Dermis microvascular lymphatic vessel endothelial cell (primary cell): ENCODE data around the gene ANKRD11. TPM values are rescaled to one million over a fixed set of nuclear protein-coding genes. Genes with fewer than 3 reads are reported as not detected.
"Not testable (repeated sequence)": the region's sequence is repeated elsewhere in the genome, so short reads cannot be mapped to it uniquely, and the experiment has no call there.

ENCODE experiments used
- DNase-seq, 2 donors: peaks; one replicate each; pipeline versions ENCODE4 v3.0.0 to v3.0.0-alpha.2; 2010; ENCODE audit warnings: low read depth in 2 of 2
- total RNA-seq: library from RNA; depleted of rRNA; stranded (reverse); fragments of >200 nt; gene quantifications from 2 replicates; pipeline ENCODE4 v1.2.1, GENCODE V29; 2014

Gene ANKRD11
- total RNA-seq, 1 donor from 2014 or later = 33.1 TPM

DNA sequence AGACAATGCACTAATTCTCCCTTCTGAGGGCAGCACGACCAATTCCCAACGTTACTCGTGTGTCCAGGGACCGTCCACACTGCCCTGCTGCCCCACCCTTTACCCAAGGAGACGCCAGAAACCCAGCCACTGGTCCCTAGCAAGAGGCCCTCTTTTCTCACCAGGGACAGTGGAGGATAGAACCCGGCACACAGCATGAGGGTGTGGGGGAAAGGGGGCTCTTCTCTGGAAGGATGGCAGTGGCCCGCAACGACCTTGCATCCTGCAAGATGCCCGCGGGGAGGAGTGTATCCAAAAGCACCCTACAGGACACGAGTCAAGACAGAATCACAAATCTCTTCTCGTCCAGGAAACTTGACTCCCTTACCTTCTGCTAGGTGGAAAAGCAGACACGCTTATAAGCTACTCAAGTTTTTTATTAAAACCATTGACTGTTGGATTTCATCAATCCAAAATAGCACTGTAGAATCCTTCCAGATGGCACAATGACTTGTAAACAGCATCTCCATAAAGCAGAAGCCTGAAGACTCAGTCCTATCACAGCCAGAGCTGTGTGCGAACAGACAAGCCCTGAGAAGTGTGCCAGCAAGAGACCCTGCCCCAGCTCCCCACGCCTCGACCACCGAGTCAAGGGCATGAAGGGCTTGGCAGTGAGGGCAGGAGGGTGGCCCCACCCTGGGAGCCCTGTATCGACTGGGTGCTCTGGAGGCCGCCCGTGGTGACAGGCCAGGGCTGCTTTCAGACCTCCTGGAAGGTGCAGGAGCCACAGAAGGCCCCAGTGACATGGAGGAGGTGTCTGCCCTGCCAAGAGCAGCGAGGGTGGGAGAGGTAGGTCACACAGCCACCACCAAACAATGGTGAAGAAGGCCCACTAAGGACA, 103.8 kb downstream of the ANKRD11 start:
- no peak for DNase-seq

DNA sequence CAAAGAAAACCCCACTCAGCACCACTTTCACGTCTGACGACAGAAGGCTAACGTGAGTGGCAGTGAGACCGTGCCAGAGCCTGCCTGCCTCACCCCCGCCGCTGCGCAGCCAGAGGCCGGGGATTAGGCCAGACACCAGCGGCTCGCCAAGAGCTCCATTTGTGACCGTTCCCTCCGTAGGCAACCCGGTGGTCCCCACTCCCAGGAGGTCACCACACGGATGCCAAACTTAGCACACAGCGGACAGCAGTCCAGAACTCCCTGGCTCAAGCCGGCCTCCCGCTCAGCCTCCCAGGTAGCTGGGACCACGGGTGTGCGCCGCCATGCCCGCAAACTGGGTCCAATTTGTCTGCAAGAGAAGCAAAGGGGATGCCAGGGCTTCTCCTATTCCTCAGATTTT, 104.6 kb downstream of the ANKRD11 start:
- DNase-seq = no peak

DNA sequence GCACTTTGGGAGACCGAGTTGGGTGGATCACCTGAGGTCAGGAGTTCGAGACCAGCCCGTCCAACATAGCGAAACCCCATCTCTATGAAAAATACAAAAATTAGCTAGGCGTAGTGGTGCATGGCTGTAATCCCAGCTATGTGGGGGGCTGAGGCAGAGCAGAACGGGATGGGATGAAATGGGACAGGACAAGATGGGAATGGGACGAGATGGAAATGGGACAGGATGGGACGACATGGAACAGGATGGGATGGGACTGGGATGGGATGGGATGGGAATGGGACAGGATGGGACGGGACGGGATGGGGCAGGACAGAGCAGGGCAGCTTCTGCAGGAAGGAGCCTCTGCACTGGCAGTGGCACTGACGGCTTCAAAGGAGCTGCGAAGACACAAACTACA, 106.1 kb downstream of the ANKRD11 start:
- DNase-seq = no peak

GRCh38 chr16:89383095-89384003, 107.0 kb downstream of the ANKRD11 start:
- DNase-seq = peak in 1 of 2 donors; percentile 61

- not testable (repeated sequence) for DNase-seq
Measured at GRCh38 chr16:89382555-89382954, 107.8 kb downstream of the ANKRD11 start.

- DNase-seq = no peak
Measured at GRCh38 chr16:89381788-89382187, 108.6 kb downstream of the ANKRD11 start.

- DNase-seq = no peak
Measured at GRCh38 chr16:89380681-89381080, 109.7 kb downstream of the ANKRD11 start.

GRCh38 chr16:89378947-89379771, 111.2 kb downstream of the ANKRD11 start:
- no peak for DNase-seq

DNA sequence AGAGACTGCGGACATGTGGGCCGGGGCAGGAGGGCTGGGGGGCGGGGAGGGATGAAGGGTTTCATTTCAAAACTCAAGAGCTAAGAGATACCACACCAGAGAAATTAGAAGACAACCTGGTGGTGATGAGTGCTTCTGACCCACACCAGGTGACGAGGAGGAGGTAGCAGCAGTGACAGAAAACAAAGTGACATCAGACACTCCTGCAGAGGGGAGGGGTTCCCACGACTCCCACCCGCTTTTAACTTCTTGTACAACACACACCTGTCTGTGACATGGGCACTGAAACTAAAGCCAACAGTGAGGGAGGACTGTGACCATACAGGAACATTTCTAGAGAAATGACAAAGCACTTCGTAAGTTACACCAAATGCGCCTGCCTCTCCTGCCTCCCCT, 112.9 kb downstream of the ANKRD11 start:
- DNase-seq = no peak

- DNase-seq = no peak
Measured at GRCh38 chr16:89376812-89377452, 113.4 kb downstream of the ANKRD11 start.

GRCh38 chr16:89375686-89376085, 114.7 kb downstream of the ANKRD11 start:
- no peak for DNase-seq

- no peak for DNase-seq
Measured at GRCh38 chr16:89375021-89375420, 115.3 kb downstream of the ANKRD11 start.

DNA sequence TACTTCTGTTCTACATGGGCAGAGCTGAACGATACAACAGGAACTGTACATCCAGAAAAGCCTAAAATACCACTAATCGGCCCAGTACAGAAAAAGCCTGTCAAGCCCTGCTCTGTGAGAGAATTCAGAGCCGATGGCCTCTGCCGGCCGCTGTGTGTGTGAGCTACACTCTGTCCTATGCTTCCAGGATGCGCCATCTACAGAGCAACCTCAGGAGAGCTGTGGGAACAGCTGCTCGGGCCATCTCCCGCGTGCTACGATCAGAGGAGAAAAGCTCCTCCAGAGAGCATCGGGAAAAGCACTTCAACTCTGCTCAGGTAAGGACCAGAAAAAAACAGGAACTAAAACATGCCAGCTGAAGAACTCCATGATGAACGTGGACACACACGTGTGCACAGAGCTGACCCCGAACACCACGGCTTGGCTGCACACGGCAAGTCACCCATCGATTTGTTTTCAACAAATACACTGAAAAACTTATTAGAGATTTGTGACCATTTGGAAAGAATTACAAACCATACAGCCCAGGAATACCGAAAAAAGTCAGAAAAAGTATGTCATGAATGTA, 115.9 kb downstream of the ANKRD11 start:
- peak in 1 of 2 donors; percentile 29 for DNase-seq

DNA sequence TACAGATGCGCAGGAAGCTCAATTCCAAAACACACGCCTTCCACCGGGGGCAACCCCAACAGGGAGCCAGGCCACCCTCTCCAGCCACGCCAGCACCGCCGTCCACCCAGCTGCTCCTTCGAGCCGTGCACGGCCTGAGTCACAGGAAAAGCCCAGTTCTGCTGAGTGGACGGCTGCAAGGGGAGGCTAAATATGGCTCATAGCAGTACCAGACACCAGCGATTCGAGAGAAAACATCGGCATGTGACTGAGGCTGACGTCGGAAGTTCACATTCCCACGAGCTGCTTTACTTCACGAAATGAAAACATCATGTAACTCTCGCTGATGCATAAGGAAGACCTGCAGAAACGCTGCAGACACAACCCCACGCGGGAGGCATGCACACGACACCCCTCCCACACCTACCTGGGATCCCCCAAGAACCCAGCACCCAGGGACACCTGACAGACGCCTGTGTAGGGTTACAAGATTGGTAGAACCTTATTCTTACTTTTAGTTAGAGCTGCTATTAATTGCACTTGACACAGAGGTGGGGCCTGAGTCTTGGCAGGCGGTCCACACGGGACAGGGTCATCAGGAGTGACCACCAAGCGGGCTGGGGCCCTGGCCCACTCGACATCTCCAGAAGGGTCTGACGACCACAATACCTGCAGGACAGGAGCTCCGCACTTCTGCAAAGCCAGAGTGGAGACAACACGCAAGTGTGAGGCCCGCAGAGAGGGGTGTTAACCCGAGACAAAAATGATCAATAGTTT, 116.8 kb downstream of the ANKRD11 start:
- DNase-seq = peak; percentile 56 to 95

- DNase-seq = no peak
Measured at GRCh38 chr16:89371968-89372634, 118.3 kb downstream of the ANKRD11 start.

- no peak for DNase-seq
Measured at GRCh38 chr16:89371386-89371785, 119.0 kb downstream of the ANKRD11 start.

GRCh38 chr16:89370601-89371000, 119.8 kb downstream of the ANKRD11 start:
- no peak for DNase-seq

DNA sequence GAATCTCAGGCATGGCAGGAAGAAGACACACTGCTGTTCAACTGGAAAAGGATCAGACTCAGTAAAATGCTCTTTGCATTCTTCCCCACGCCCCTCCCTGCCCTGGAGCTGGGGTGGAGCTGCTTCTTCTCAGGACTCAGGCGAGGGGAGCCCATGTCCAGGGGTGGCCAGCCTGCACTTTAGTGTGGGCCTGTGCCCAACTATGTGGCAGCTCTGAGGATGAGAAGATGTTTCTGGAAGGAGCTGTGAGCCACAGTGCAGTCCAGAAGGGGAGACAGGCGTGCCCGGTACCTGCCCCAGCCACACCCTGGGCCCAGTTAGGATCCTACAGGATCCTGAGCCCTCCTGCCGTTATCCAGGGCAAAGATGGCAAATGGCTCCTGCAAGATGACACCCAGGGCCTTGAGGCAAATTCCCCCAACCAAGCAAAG, 120.3 kb downstream of the ANKRD11 start:
- no peak for DNase-seq

GRCh38 chr16:89369266-89369895, 121.0 kb downstream of the ANKRD11 start:
- no peak for DNase-seq
